Transverse colon (tissue), 4 donors: Measurements from ENCODE around the gene EDAR. TPM values are rescaled to one million over a fixed set of nuclear protein-coding genes. Genes with fewer than 3 reads are reported as not detected.
A peak's percentile ranks its signal among the peaks of the same experiment; 100 is the strongest.

ENCODE experiments used
- DNase-seq: peaks from one replicate; pipeline ENCODE4 v3.0.0-alpha.2; 2019
- H3K27ac ChIP-seq, 4 donors: fragments of 200-600 bp; sonication (generic); 2 replicates each; pipeline ENCODE4 v1.5.1; 2016 to 2018; ENCODE audit warnings: inconsistent platforms in 4 of 4
- H3K27me3 ChIP-seq: fragments of 200-600 bp; sonication (generic); 2 replicates; pipeline ENCODE4 v1.5.1; 2017; ENCODE audit warnings: inconsistent platforms
- H3K36me3 ChIP-seq, 4 donors: fragments of 200-600 bp; sonication (generic); 2 replicates each; pipeline ENCODE4 v1.5.1; 2017 to 2019; ENCODE audit warnings: inconsistent platforms in 4 of 4
- H3K4me1 ChIP-seq, 4 donors: fragments of 200-600 bp; sonication (generic); 2 replicates each; pipeline ENCODE4 v1.5.1; 2017 to 2020; ENCODE audit warnings: inconsistent platforms in 4 of 4
- H3K4me3 ChIP-seq, 4 donors: fragments of 200-600 bp; sonication (generic); 1 replicate in 1 of 4; 2 replicates in 3 of 4; pipeline versions ENCODE4 v1.5.1 to v1.6.1; 2017 to 2019; ENCODE audit warnings: inconsistent platforms in 4 of 4
- H3K9me3 ChIP-seq, 2 donors: fragments of 200-600 bp; sonication (generic); 2 replicates each; pipeline ENCODE4 v1.5.1; 2017 to 2019; ENCODE audit warnings: inconsistent platforms in 2 of 2
- CTCF ChIP-seq, 5 experiments: fragments of 200-600 bp in 3 of 5; fragments of 450-650 bp in 2 of 5; sonication (generic) in 3 of 5; IDR thresholded peaks; 1 replicate in 2 of 5; 2 replicates in 3 of 5; pipeline ENCODE4 v1.5.1; 2016 to 2017; ENCODE audit warnings: antibody characterized with exemption in 5 of 5, inconsistent platforms in 3 of 5, mild to moderate bottlenecking in 2 of 5, moderate library complexity in 1 of 5
- EP300 ChIP-seq: sonication (generic); formaldehyde crosslinking; IDR thresholded peaks from one replicate; pipeline ENCODE4 v1.6.1; 2017; ENCODE audit warnings: antibody characterized with exemption, low read depth
- POLR2A ChIP-seq: fragments of 450-650 bp; IDR thresholded peaks from one replicate; pipeline ENCODE4 v1.6.1; 2016; ENCODE audit warnings: antibody characterized with exemption, mild to moderate bottlenecking, moderate library complexity
- POLR2AphosphoS5 ChIP-seq, 3 donors: sonication (generic); formaldehyde crosslinking; IDR thresholded peaks; one replicate each; pipeline ENCODE4 v1.6.1; 2016; ENCODE audit warnings: antibody characterized with exemption in 3 of 3
- WGBS, 2 donors: methylation state at CpG; one replicate each; pipeline ENCODE4 v1.1.5; 2018; ENCODE audit warnings: low coverage in 1 of 2; 5-methylcytosine and 5-hydroxymethylcytosine counted together
- in situ Hi-C, 4 donors: fragments of 200-750 bp; cut with MboI; loops; one replicate each; pipeline versions ENCODE4 v1.15.0 to v1.15.1; 2017; ENCODE audit warnings: low sequenced_read_pairs in 3 of 4, low pct_ligation_motif_present in 1 of 4, low pct_unique_long_range_greater_than_20kb in 1 of 4
- intact Hi-C: fragments of 100-400 bp; cut with DNase I; formaldehyde crosslinking; loops from one replicate; pipeline ENCODE4 v1.15.1; 2023; ENCODE audit warnings: low total_unique reads
- total RNA-seq, 4 donors: library from RNA; depleted of rRNA; stranded (reverse); fragments of >200 nt; gene quantifications; one replicate each; pipeline ENCODE4 v1.1.0, GENCODE V29; 2016

The EDAR gene
- total RNA-seq, 4 donors from 2014 or later: 0.14 to 0.64 TPM; not detected in 2

GRCh38 chr2:109031476-109032228 is 42.6 kb upstream of the EDAR start:
- Histone ChIP-seq H3K27me3 (no peaks in the 10 kb centered on the region), H3K9me3 (no peaks in the 10 kb centered on the region), H3K4me3 (peak overlapping the region; percentile 14 to 43 (median 27)), H3K36me3 (no peaks in the 10 kb centered on the region), H3K27ac (peak overlapping the region; percentile 34 to 59 (median 46)), H3K4me1 (peaks cover 0 to 9% (median 6%) of the 10 kb centered on the region in 4 donors)
- intact Hi-C loops (loop anchor here (5.0 kb wide), 1 partner anchor 1976 kb away; no protein-coding TSS in a partner anchor), in situ Hi-C loops (no loop called here)
- DNase-seq: peak; percentile 49
- 0 to 8% methylated on average over 4 to 51 of the region's 51 CpGs for WGBS, 2 donors
- TF ChIP-seq POLR2AphosphoS5 (IDR thresholded peaks at IDR 0.05) (no peak), POLR2A (peak; percentile 21), CTCF (IDR thresholded peaks at IDR 0.05) (no peak), EP300 (no peak)

DNA sequence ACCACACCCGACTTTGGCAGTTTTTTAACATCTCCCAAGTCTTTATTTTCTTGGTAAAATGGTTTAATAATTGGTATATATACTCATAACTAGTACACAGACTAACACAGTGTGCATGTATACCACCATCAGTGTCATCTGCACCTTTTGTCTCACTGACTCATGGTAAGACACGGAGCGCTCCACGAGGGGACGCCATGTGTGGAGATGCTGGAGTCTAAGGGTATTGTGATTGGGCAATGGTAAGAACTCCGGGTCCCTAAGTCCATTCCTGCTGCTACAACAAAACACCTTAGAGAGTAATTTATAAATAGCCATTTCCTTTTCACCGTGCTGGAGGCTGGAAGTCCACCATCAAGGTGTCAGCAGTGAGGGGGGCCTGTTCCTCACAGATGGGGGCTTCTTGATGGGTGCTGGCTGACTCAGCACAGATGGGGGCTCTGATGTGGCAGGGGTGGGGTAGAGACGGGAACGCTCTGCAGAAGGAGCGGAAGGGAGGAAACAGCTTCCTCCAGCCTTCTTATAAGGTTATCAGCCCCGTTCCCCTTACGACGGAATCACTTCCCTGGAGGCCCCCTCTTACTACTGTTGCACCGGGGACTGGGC is 42.0 kb upstream of the EDAR start:
- H3K36me3 ChIP-seq: no peaks in the 10 kb centered on the region
- no peaks in the 10 kb centered on the region for H3K27me3 ChIP-seq
- 77 to 84% methylated on average over 6 to 14 of the region's 14 CpGs for WGBS, 2 donors
- intact Hi-C loops (loop anchor here (5.0 kb wide), 1 partner anchor 1976 kb away; no protein-coding TSS in a partner anchor), in situ Hi-C loops (no loop called here)
- peaks cover 0 to 9% (median 6%) of the 10 kb centered on the region in 4 donors for H3K4me1 ChIP-seq
- H3K4me3 ChIP-seq: peak overlapping the region in 3 of 4 donors; percentile 14 to 43 (median 33)
- H3K27ac ChIP-seq: peak overlapping the region; percentile 26 to 59 (median 45)
- DNase-seq: no peak
- no peak for TF ChIP-seq POLR2A
- no peak for TF ChIP-seq EP300
- TF ChIP-seq POLR2AphosphoS5 (IDR thresholded peaks at IDR 0.05): no peak
- no peak for TF ChIP-seq CTCF (IDR thresholded peaks at IDR 0.05)
- no peaks in the 10 kb centered on the region for H3K9me3 ChIP-seq

DNA sequence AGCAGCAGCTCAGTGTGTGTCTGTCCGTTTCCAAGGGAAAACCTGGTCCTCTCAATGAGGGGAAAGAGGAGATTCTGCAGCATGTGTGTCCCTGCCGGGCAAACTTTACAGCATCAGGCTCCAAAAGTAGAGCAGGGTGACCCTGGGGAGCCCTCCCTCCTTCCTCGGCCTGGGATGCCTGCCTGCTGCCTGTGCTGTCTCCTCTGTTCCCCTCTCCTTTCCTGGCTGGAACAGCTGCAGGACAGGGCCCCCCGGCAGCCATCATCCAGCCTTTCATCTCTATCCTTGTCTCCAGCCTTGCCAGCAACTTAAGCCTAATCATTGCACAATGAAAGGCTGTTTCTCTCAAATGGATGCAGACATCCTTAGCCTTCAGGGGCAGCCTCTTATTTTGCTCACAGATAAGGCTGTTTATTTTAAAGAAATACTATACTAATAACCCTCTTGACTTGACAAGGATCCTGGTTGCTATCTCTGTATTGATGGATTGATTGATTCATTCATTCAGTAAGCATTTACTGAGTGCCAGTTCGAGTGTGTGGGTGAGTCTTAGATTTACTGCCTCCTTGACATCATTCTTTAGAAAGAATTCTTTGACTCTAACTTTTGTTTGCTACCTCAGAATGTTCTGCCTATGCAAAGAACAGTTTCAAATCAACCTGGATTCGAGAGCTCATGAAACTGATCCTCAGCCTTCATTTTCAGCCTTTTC is 40.6 kb upstream of the EDAR start:
- TF ChIP-seq CTCF (IDR thresholded peaks at IDR 0.05) (no peak), EP300 (no peak), POLR2A (no peak), POLR2AphosphoS5 (IDR thresholded peaks at IDR 0.05) (no peak)
- Histone ChIP-seq H3K4me1 (peaks cover 0 to 9% (median 6%) of the 10 kb centered on the region in 4 donors), H3K27ac (no peak overlapping the region), H3K27me3 (no peaks in the 10 kb centered on the region), H3K36me3 (no peaks in the 10 kb centered on the region), H3K4me3 (no peak overlapping the region), H3K9me3 (no peaks in the 10 kb centered on the region)
- WGBS, 2 donors: 80 to 81% methylated on average over 2 to 6 of the region's 6 CpGs
- intact Hi-C loops: loop anchor here (5.0 kb wide), 1 partner anchor 1978 kb away; no protein-coding TSS in a partner anchor
- no peak for DNase-seq
- in situ Hi-C loops: no loop called here
